HK-2 (cell line): ENCODE results near the gene CAMK2B.

Source experiments
- DNase-seq: peaks from one replicate; pipeline ENCODE4 v3.0.0-alpha.2; 2018; ENCODE audit not compliant: unreplicated experiment

The CAMK2B gene

GRCh38 chr7:44325201-44325671 is at the start of gene CAMK2B:
Gene CAMK2B (minus strand): TSS chr7:44325594. CDS start chr7:44325421, 173 bp downstream.
- no peak for DNase-seq

GRCh38 chr7:44374007-44374763 is 48.8 kb upstream of the CAMK2B start:
- no peak for DNase-seq

- DNase-seq, result no peak
These were observed 48.0 kb upstream of the CAMK2B start for GRCh38 chr7:44373418-44373740.

GRCh38 chr7:44372560-44373417 is 47.4 kb upstream of the CAMK2B start:
- no peak for DNase-seq

- DNase-seq, result no peak
These were observed 43.5 kb upstream of the CAMK2B start for GRCh38 chr7:44368885-44369284.

GRCh38 chr7:44368455-44368854 is 43.1 kb upstream of the CAMK2B start:
- no peak for DNase-seq

GRCh38 chr7:44367475-44368043 is 42.2 kb upstream of the CAMK2B start:
- no peak for DNase-seq

- DNase-seq, result no peak
These were observed 41.6 kb upstream of the CAMK2B start for GRCh38 chr7:44366986-44367385.

GRCh38 chr7:44353668-44354067 is 28.3 kb upstream of the CAMK2B start:
- DNase-seq, result no peak

- DNase-seq, result no peak
These were observed 23.7 kb upstream of the CAMK2B start for GRCh38 chr7:44348851-44349781.

GRCh38 chr7:44348300-44348699 is 22.9 kb upstream of the CAMK2B start:
- DNase-seq, result peak; percentile 39

- no peak for DNase-seq
These were observed 22.2 kb upstream of the CAMK2B start for GRCh38 chr7:44347546-44348114.

- DNase-seq, result no peak
These were observed 20.7 kb upstream of the CAMK2B start for GRCh38 chr7:44346063-44346462.

- DNase-seq, result no peak
These were observed 16.0 kb upstream of the CAMK2B start for GRCh38 chr7:44341401-44341800.

GRCh38 chr7:44338600-44338999 is 13.2 kb upstream of the CAMK2B start:
- DNase-seq, result no peak

GRCh38 chr7:44336491-44336890 is 11.1 kb upstream of the CAMK2B start:
- DNase-seq, result no peak

GRCh38 chr7:44335184-44335583 is 9.8 kb upstream of the CAMK2B start:
- no peak for DNase-seq

- no peak for DNase-seq
These were observed 9.3 kb upstream of the CAMK2B start for GRCh38 chr7:44334734-44335097.

GRCh38 chr7:44333911-44334733 is 8.7 kb upstream of the CAMK2B start:
- DNase-seq, result no peak

- DNase-seq, result no peak
These were observed 6.3 kb upstream of the CAMK2B start for GRCh38 chr7:44331682-44332081.
